ENCODE measurements around the gene ZNF518A. TPM values are rescaled to one million over a fixed set of nuclear protein-coding genes. Genes with fewer than 3 reads are reported as not detected.

The ZNF518A gene
- total and polyA plus RNA-seq, 2 of the 13 experiments (the other 11 are each of a cell fraction or from before 2014, with no cell fraction given): 21.7 to 37.1 TPM

- TF ChIP-seq PAF1 (CRISPR knock-in tag; IDR thresholded peaks at IDR 0.05) (0 out of 2 replicates have a peak, but pooled peaks have one; percentile 25), CBX2 (IDR thresholded peaks at IDR 0.05; ENCODE audit: low read depth, low read length) (no peak), CBX2 (CRISPR knock-in tag; IDR thresholded peaks at IDR 0.05; ENCODE audit: low read depth) (no peak), NCOA1 (CRISPR knock-in tag; IDR thresholded peaks at IDR 0.05) (peak; percentile 37; the same call in 1 of the 2 replicates), ZNF777 (CRISPR knock-in tag; IDR thresholded peaks at IDR 0.05) (peak; percentile 90), REST (IDR thresholded peaks at IDR 0.05; ENCODE audit: borderline replicate concordance in 1 of 2, low read depth in 1 of 2, low read length in 2 of 2) (0 out of 4 replicates have a peak, but pooled peaks of 1 of the 2 experiments have one; percentile 52), SP1 (IDR thresholded peaks at IDR 0.05) (no peak), SP1 (CRISPR knock-in tag; IDR thresholded peaks at IDR 0.05) (peak; percentile 57; the same call in 1 of the 2 replicates), MAX (IDR thresholded peaks at IDR 0.05) (0 out of 2 replicates have a peak, but pooled peaks have one; percentile 20), NFYB (CRISPR knock-in tag; IDR thresholded peaks at IDR 0.05) (peak; percentile 50; the same call in 1 of the 2 replicates), U2AF1 (optimal IDR thresholded peaks at IDR 0.05; ENCODE audit: low read depth, low read length) (peak; percentile 41), LCORL (IDR thresholded peaks at IDR 0.05) (no peak), LCORL (CRISPR knock-in tag; IDR thresholded peaks at IDR 0.05) (peak; percentile 49; the same call in 1 of the 2 replicates), ZNF839 (CRISPR knock-in tag; IDR thresholded peaks at IDR 0.05; ENCODE audit: borderline replicate concordance) (no peak), ZNF337 (CRISPR knock-in tag; IDR thresholded peaks at IDR 0.05; ENCODE audit: borderline replicate concordance, low read depth) (no peak)
- TF ChIP-seq, protein P1, sequence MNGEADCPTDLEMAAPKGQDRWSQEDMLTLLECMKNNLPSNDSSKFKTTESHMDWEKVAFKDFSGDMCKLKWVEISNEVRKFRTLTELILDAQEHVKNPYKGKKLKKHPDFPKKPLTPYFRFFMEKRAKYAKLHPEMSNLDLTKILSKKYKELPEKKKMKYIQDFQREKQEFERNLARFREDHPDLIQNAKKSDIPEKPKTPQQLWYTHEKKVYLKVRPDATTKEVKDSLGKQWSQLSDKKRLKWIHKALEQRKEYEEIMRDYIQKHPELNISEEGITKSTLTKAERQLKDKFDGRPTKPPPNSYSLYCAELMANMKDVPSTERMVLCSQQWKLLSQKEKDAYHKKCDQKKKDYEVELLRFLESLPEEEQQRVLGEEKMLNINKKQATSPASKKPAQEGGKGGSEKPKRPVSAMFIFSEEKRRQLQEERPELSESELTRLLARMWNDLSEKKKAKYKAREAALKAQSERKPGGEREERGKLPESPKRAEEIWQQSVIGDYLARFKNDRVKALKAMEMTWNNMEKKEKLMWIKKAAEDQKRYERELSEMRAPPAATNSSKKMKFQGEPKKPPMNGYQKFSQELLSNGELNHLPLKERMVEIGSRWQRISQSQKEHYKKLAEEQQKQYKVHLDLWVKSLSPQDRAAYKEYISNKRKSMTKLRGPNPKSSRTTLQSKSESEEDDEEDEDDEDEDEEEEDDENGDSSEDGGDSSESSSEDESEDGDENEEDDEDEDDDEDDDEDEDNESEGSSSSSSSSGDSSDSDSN (CRISPR knock-in tag; IDR thresholded peaks at IDR 0.05): peak; percentile 79; the same call in 1 of the 2 replicates
Observed at GRCh38 chr10:96130326-96130995, 364 bp downstream of the ZNF518A start (continued).
